Measurements from ENCODE around the gene AK5.

GRCh38 chr1:77275194-77275593 lies 6.6 kb upstream of the AK5 start:
- no peak for TF ChIP-seq CTCF (conservative IDR thresholded peaks at IDR 0.05 in 1 of 2, IDR thresholded peaks at IDR 0.05 in 1 of 2; ENCODE audit: extremely low read depth in 1 of 2, insufficient read depth in 1 of 2, low read depth in 1 of 2, low read length in 2 of 2)
- TF ChIP-seq EZH2 (IDR thresholded peaks at IDR 0.05; ENCODE audit: borderline replicate concordance, low read length): no peak

All from mammary epithelial cell (primary cell).